Smooth muscle cell of the brain vasculature (primary cell): ENCODE measurements around the gene WFS1.

Experiments used
- DNase-seq: peaks from one replicate; pipeline ENCODE4 v3.0.0-alpha.2; 2012; ENCODE audit warnings: low read depth, low spot score

Gene WFS1

DNA sequence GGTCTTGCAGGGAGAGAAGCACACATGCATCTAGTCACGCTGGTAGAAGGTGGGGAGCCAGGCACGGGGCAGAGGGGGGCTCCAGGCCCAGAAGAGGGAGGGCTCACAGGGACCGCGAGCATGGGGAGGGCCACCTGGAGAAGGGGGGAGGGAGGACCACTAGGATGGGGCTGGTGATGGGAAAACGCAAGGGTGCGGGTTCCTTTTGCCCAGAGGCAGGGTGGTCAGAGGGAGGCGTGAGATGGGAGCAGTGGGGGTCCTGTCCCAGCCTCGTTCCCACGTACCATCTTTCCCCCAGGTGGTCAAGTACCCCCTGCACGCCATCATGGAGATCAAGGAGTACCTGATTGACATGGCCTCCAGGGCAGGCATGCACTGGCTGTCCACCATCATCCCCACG is 30.7 kb downstream of the WFS1 start:
- DNase-seq = no peak

DNA sequence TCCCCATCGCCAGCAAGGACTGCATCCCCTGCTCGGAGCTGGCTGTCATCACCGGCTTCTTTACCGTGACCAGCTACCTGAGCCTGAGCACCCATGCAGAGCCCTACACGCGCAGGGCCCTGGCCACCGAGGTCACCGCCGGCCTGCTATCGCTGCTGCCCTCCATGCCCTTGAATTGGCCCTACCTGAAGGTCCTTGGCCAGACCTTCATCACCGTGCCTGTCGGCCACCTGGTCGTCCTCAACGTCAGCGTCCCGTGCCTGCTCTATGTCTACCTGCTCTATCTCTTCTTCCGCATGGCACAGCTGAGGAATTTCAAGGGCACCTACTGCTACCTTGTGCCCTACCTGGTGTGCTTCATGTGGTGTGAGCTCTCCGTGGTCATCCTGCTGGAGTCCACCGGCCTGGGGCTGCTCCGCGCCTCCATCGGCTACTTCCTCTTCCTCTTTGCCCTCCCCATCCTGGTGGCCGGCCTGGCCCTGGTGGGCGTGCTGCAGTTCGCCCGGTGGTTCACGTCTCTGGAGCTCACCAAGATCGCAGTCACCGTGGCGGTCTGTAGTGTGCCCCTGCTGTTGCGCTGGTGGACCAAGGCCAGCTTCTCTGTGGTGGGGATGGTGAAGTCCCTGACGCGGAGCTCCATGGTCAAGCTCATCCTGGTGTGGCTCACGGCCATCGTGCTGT is 31.5 kb downstream of the WFS1 start:
- no peak for DNase-seq

DNA sequence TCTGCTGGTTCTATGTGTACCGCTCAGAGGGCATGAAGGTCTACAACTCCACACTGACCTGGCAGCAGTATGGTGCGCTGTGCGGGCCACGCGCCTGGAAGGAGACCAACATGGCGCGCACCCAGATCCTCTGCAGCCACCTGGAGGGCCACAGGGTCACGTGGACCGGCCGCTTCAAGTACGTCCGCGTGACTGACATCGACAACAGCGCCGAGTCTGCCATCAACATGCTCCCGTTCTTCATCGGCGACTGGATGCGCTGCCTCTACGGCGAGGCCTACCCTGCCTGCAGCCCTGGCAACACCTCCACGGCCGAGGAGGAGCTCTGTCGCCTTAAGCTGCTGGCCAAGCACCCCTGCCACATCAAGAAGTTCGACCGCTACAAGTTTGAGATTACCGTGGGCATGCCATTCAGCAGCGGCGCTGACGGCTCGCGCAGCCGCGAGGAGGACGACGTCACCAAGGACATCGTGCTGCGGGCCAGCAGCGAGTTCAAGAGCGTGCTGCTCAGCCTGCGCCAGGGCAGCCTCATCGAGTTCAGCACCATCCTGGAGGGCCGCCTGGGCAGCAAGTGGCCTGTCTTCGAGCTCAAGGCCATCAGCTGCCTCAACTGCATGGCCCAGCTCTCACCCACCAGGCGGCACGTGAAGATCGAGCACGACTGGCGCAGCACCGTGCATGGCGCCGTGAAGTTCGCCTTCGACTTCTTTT is 32.2 kb downstream of the WFS1 start:
- DNase-seq = no peak

DNA sequence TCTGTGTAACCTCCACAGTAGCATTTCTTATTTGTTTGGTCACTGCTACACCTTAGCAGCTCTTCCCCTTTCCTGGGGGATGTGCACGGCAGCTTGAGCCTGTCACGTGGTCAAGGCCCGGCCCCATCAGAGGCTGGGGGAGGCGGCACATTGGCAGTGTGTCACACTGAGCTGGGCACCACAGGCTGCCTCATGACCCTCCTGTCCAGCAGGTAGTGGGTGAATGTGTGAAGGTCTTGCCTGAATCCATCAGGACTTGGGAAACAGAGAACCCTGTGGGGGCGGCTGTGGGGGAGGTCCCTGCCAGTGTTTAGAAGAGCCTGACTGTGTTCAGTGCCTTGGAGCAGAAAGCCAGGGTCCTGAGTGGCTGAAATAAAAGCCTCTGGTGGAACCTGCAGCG is 33.2 kb downstream of the WFS1 start:
- DNase-seq = no peak

DNA sequence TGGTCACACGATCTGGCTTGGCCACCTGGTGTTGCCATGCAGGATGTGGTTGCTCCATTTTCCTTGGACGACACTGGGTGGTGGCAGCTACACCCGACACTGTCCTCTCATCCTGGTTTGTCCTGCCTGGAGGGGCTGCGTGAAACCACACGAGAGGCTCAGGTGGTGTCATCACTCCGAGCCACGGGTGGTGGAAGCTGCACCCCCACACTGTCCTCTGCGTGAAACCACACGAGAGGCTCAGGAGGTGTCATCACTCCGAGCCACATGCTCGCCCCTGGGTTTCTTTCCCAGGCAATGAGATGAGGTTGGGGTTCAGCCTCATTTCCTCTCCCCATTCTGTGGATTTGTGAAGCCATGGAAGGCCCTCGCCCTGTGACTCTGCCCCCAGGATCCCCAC is 34.3 kb downstream of the WFS1 start:
- DNase-seq = no peak

DNA sequence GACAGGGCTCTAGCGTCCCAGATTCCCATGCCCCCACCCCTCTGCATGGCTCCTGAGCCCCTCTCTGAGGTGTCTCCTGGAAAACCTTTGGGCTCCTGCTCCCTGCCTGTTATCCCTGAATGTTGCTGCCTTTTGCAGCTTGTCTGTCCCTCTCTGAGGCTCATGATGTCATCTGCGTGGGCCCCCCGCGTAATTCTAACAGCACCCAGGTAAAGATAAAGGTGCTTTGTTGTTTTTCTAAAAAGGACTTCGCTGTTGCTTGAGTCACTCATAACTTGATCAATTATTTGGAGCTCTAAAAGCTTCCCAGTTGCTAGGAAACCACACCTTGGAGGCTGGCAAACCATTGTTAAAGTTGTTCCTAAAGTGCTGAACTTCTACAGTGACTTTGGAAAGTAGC is 36.6 kb downstream of the WFS1 start:
- DNase-seq = no peak

DNA sequence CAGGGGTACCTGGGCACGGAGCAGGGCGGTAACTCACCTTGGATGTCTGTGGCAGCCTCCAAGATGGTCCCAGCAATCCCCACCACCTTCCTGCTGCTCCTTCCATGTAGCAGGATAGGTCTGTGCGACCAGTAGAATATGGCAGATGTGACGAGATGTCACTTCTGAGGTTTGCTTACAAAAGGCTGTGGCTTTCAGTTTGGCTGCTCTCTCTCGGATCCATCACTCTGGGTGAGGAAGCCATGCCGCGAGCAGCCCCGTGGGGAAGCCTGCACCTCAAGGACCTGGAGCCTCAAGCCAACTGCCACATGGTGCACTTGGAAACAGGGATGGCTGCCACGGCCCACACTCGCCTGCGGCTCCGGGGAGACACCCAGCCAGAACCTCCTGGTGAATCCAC is 37.6 kb downstream of the WFS1 start:
- DNase-seq = no peak

DNA sequence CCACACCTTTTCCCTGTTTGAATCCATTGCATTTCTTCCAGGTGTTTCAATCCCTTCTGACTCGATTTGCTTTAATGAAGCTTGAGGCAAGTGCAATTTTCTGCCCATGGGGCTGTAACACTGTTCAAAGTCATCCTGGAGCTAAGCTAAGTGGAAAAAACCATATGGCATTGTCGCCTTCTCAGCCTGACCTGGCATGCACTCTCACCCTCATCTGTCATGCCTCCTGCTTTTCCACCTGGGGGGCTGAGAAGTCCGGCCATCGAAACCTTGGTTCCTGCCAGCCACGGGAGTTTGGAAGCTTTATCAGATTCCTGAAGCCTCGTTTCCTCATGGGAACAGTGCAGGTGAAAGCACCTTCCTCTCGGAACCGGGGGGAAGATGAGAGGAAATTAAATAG is 38.2 kb downstream of the WFS1 start:
- no peak for DNase-seq

DNA sequence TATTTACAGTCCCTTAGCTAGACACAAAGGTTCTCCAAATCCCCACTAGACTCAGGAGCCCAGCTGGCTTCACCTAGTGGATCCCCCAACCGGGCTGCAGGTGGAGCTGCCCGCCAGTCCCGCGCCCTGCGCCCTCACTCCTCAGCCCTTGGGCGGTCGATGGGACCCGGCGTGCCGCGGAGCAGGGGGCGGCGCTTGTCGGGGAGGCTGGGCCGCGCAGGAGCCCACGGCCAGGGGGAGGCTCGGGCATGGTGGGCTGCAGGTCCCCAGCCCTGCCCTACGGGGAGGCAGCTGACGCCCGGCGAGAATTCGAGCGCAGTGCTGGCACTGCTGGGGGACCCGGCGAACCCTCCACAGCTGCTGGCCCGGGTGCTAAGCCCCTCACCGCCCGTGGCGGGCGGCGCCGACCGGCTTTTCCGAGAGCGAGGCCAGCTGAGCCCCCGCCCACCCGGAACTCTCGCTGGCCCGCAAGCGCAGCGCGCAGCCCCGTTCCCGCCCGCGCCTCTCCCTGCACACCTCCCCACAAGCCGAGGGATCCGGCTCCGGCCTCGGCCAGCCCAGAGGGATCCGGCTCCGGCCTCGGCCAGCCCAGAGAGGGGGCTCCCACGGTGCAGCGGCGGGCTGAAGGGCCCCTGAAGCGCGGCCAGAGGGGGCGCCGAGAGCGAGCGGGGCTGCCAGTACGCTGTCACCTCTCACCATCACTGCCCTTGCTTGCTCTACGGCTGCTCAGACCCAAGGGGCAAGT is 39.4 kb downstream of the WFS1 start:
- DNase-seq = no peak

DNA sequence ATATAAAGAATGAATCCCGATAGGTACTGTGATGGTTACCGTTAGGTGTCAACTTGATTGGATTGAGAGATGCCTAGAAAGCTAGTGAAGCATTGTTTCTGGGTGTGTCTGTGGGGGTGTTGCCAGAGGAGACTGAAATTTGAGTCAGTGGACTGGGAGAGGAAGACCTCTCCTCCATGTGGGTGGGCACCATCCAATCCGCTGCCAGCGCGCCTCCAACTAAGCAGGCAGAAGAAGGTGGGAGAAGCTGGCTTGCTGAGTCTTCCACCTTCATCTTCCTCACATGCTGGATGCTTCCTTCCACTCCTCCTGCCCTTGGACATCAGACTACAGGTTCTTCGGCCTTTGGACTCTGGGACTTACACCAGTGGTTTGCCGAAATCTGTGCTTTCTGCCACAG is 40.1 kb downstream of the WFS1 start:
- no peak for DNase-seq

DNA sequence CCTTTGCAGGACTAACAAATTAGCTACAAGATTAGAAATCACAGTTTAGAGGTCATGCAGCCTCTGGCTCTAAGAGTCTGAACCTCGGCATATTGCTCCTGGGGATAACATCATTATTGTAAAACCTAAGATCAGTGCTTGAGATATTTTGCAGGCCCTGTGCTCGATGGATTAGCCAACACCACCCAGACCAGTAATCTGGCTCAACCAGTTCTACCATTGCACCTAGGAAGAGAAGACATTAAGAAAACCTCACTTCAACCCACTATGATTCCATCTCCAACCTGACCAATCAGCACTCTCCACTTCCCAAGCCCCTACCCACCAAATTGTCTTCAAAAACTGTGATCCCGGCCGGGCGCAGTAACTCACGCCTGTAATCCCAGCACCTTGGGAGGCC is 43.6 kb downstream of the WFS1 start:
- DNase-seq = no peak

DNA sequence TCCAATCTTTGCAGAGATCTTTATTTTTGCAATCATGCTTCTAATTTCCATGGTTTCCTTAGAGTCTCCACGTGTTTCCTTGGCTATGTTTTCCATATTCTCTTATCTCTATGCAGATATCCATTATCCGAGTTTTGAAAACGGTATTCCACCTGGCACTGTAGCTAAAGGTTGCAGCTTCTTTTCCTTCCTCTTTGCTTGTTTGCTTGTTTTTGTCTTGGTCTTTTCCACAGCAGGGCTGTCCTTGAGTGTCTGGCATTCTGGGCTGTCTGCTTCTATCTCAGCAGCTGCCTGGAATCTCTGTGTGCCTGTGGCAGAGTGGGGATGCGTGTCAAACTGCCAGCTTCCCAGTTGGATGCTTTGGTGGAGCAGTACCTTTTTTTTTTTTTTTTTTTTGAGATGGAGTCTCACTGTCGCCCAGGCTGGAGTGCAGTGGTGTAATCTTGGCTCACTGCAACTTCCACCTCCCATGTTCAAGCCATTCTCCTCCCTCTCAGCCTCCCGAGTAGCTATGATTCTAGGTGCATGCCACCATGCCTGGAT is 46.9 kb downstream of the WFS1 start:
- DNase-seq = no peak

DNA sequence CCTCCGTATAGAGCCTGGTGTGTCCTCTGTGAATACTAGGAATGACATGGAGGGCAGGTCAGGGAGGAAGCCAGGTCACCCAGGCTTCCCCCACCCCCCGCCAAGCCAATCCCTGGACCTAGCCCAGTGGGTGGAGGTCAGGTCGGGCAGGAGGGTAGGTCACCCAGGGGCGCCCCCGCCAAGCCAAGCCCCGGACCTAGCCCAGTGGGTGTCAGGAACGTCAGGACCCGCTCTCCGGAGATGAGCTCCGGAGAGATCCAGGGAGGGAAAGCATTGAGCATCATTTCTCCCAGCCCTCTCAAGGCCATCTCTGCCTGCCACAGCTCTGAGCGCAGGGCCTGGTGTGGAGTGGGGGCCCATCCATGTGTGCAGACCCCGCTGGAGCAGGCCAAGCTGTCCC is 48.6 kb downstream of the WFS1 start:
- DNase-seq = no peak

DNA sequence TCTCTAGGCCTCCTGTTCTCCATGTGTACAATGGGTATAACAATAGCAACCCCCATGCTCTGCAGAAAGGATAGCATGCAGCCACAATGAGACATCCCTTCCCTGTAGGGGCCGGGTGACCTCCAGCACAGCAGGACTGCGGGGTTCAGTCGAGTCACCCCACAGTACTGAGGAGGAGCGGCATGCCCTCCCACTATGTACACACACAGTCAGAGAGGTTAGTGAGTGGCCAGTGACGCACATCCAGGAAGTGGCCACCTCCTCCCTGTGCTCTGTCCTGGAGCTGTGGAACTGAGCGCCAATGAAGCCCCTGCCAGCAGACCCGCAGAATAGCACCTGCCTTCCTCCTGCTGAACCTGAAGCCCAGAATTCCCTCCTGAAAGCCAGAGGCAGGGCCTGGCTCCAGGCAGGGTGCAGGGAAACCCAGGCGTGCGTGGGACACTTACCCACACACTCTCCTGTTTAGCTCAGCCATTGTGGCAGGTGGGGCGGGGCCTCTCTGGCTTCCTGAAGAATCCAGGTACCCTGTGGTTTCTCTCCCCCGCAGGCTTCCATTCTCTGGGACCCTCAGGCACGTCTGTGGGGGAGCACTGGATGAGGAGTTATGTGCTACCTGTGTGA is 50.0 kb downstream of the WFS1 start:
- DNase-seq = peak; percentile 12

DNA sequence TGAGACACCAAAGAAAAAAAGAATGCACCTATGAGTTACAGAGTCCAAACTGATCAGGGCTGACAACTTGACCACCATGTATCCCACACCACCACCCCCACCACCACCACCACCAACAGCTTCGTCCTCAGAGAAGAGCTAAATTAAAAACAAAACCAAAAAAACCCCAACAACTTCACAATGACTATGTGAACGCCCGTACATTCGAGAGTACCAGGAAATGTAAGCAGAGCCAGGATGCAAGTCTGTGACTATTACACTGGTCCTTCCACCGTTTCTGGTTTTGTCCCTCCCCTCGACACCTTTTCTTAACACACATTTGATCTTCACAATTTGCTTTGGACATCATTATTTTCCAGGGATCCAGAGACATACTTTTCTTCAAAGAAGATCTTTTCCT is 51.0 kb downstream of the WFS1 start:
- DNase-seq = no peak

DNA sequence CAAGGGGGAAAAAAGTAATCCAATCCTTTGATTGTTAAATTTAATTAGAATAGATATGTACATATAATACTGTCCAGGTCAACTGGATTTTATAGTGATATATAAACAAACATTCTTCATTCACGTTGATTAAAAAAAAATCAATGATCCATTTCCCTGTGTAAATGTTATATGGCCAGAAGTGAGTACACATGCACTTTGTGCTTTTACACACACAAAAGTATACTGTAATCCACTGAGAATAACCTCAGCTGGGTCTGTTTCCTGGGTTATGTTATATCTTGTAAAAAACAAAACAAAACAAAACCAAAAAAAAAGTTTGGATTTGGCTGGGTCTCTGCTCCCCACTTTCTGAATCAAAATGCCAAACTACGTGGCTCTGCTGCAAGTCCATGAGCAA is 51.7 kb downstream of the WFS1 start:
- no peak for DNase-seq

DNA sequence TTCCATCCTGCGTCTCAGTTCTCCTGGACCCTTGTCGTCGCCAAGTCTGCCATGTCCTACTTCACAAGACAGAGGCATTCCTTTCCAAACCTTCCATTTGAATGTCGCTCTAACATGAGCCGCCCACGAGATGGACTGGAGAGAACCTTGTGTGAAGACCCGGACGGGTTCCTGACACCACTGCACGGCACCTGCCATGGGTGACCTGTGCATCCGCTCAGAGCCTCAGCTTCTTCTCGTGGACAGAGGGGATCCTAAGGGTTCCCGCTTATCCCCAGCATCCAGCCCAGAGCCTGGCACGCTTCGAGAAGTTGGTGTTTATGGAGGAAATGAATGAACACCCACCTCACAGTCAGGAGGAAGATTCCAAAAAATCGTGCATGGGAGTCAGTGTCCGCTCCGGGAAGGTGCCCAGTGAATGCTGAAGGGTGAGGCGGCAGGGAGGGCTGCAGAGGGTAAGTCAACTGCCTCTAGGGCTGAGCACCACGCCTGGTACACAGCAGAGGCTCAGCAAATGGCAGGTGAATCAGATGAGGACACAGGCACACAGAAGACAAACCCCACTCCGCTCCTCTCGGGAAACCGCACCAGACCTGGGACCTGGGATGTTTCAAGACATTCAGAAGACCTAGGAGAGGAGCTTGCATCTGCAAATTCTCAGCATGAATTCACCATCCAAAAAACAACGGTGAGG is 52.6 kb downstream of the WFS1 start:
- no peak for DNase-seq

DNA sequence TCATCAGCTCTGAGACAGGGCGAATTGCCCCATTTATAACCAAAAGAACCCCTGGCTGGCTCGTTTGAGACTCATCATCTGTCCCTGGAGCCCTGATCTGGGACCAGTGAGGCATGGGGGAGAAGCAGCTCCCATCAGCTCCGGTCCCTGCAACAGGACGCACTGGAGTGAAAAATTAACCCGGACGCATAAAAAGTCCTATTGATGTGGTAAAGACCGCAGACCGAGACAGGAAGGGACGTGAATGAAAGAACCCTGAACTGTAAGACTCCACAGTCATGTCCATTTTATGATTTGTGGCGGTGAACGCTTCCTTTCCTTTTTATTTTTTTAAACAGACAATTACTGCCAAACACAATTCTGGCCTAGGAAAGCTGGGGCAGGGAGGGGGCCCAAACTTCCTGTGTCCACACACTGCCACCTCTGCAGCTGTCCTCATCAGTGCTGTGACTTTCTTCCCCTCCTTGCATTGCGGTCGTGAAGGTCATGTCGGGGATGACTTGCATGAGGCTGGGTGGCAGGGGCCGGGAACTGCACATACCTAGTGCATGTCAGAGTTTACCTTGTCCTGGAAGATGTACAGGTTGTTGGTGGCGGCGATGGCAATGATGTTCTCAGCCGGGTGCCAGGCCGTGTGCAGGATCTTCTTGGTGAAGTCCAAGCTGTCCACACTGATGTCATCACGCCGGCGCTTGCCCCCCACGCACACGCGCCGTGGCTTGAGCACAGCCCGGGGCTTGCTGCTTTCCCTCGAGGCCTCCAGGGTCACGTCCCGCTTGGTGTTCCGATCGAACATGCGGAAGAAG is 53.3 kb downstream of the WFS1 start:
- DNase-seq = no peak

DNA sequence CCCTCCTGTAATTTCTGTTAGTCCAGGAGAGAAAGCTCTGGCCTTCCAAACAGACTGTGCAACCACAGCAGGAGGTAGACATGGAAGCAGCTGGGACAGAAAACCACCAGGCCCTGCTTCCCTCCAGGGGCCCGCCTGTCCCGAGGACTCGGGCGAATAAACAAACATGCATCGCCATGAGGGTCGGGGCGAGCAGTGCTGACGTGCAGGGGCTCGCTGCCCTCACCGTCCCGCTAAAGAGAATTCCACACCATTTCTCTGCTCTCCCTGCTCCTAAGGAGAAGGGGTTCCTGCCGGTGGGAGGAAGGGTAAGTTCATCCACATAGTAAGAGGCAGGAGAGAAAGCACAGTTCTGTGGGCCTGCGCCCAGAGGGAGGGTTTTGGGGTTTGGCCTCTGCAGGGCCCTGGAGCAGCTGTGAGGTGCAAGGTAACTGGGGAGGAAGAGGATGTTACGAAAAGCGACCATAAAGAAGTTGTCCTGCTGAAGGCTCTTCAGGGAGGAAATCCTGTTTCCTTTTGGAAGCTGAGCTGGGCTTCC is 54.9 kb downstream of the WFS1 start:
- DNase-seq = peak; percentile 17

DNA sequence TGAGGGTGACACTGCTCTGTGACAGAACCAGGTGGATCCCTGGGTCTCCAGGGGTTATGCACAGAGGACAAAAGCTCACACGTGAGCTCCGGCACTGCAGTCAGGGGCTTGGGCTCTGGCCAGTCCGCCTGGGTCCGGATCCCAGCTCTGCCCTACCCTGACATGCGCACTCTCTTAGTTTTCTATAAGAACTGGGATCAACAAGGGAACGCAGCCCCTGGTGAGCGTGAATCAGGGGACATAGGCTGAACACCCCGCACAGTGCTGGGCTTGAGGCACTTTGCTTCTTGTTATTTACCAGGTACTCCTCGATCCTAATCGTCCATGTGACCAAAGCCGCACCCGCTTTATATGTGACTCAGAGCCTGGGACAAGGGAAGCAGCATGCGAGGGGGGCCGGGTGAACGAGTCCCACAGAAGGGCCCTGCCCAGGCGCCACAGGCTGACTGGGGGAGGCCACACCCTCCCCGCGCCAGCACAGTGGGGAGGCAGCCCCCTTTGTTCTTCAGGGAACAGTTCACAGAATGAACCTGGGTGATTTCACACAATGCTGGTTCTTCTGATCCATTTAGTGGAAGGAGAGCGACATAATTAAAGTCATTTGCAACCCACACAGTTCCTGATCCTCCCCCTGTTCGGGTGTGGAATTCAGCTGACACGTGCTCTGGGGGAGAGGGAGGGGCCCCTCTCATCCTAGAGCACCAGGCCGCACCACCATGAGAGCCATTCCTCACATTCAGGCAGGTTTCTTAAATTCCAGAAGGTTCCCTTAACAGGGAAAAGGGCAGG is 55.5 kb downstream of the WFS1 start:
- DNase-seq = no peak
